ENCODE data around the gene RSPH3. TPM values are rescaled to one million over a fixed set of nuclear protein-coding genes. Genes with fewer than 3 reads are reported as not detected.

The RSPH3 gene
- polyA plus RNA-seq, 1 donor from 2014 or later, result 3.5 TPM

GRCh38 chr6:158978757-158979156, 21.2 kb downstream of the RSPH3 start:
- no peak overlapping the region for H3K4me2 ChIP-seq (ENCODE audit: low read length)
- TF ChIP-seq CTCF (IDR thresholded peaks at IDR 0.05; ENCODE audit: poor library complexity, severe bottlenecking), result no peak
- no peak for TF ChIP-seq REST (IDR thresholded peaks at IDR 0.05; ENCODE audit: borderline replicate concordance)
- no peak for TF ChIP-seq POLR2AphosphoS5 (IDR thresholded peaks at IDR 0.05)
- TF ChIP-seq TAF1 (IDR thresholded peaks at IDR 0.05; ENCODE audit: low read depth), result no peak
- TF ChIP-seq SMC3 (conservative IDR thresholded peaks at IDR 0.05; ENCODE audit: poor library complexity), result no peak
- no peak for TF ChIP-seq RAD21 (conservative IDR thresholded peaks at IDR 0.05)
- TF ChIP-seq MXI1 (conservative IDR thresholded peaks at IDR 0.05; ENCODE audit: poor library complexity, severe bottlenecking), result no peak
- no peak for TF ChIP-seq EZH2 (IDR thresholded peaks at IDR 0.05; ENCODE audit: borderline replicate concordance, insufficient read depth, low read length, poor library complexity, severe bottlenecking)
- TF ChIP-seq EP300 (conservative IDR thresholded peaks at IDR 0.05; ENCODE audit: poor library complexity, severe bottlenecking), result no peak
- no peaks in the 10 kb centered on the region for H3K9me3 ChIP-seq (ENCODE audit: low read length)
- no peaks in the 10 kb centered on the region for H4K20me1 ChIP-seq (ENCODE audit: insufficient read depth)
- no peaks in the 10 kb centered on the region for H3K9me2 ChIP-seq (ENCODE audit: insufficient read depth, low read length)
- H3K27me3 ChIP-seq (ENCODE audit: insufficient read depth, low read depth, low read length), result no peaks in the 10 kb centered on the region
- no peaks in the 10 kb centered on the region for H3K79me2 ChIP-seq (replicated peaks; ENCODE audit: insufficient read depth, low read length)
- H3K27ac ChIP-seq (ENCODE audit: low read length), result no peak overlapping the region
- no peak overlapping the region for H2AFZ ChIP-seq (ENCODE audit: low read depth, low read length)
- no peak overlapping the region for H3K4me3 ChIP-seq (ENCODE audit: low read length)
- H3K9ac ChIP-seq (ENCODE audit: low read length), result no peak overlapping the region
- no peaks in the 10 kb centered on the region for H3F3A ChIP-seq (ENCODE audit: insufficient read depth, low read length, poor library complexity, severe bottlenecking)
- H3K36me3 ChIP-seq (ENCODE audit: insufficient read depth, low read length), result no peaks in the 10 kb centered on the region

GRCh38 chr6:158977382-158977781, 22.6 kb downstream of the RSPH3 start:
- H3K4me3 ChIP-seq (ENCODE audit: low read length), result no peak overlapping the region
- H3K27ac ChIP-seq (ENCODE audit: low read length), result no peak overlapping the region
- H3K27me3 ChIP-seq (ENCODE audit: insufficient read depth, low read depth, low read length), result no peaks in the 10 kb centered on the region
- no peaks in the 10 kb centered on the region for H3F3A ChIP-seq (ENCODE audit: insufficient read depth, low read length, poor library complexity, severe bottlenecking)
- H3K36me3 ChIP-seq (ENCODE audit: insufficient read depth, low read length), result no peaks in the 10 kb centered on the region
- no peaks in the 10 kb centered on the region for H3K9me2 ChIP-seq (ENCODE audit: insufficient read depth, low read length)
- no peaks in the 10 kb centered on the region for H3K79me2 ChIP-seq (replicated peaks; ENCODE audit: insufficient read depth, low read length)
- H2AFZ ChIP-seq (ENCODE audit: low read depth, low read length), result no peak overlapping the region
- H3K9me3 ChIP-seq (ENCODE audit: low read length), result no peaks in the 10 kb centered on the region
- H3K4me2 ChIP-seq (ENCODE audit: low read length), result no peak overlapping the region
- no peak overlapping the region for H3K9ac ChIP-seq (ENCODE audit: low read length)
- TF ChIP-seq EP300 (conservative IDR thresholded peaks at IDR 0.05; ENCODE audit: poor library complexity, severe bottlenecking) (no peak), EZH2 (IDR thresholded peaks at IDR 0.05; ENCODE audit: borderline replicate concordance, insufficient read depth, low read length, poor library complexity, severe bottlenecking) (no peak), REST (IDR thresholded peaks at IDR 0.05; ENCODE audit: borderline replicate concordance) (no peak), TAF1 (IDR thresholded peaks at IDR 0.05; ENCODE audit: low read depth) (no peak)
- no peaks in the 10 kb centered on the region for H4K20me1 ChIP-seq (ENCODE audit: insufficient read depth)

Measured in neural cell (in vitro differentiated cells).